Uterus (tissue), 4 donors: ENCODE results near the gene BOK. TPM values are rescaled to one million over a fixed set of nuclear protein-coding genes. Genes with fewer than 3 reads are reported as not detected.

ENCODE experiments used
- DNase-seq, 2 donors: peaks; one replicate each; pipeline ENCODE4 v3.0.0-alpha.2; 2019 to 2020
- H3K27ac ChIP-seq, 2 donors: fragments of 200-600 bp; sonication (generic); 1 replicate in 1 of 2; 2 replicates in 1 of 2; pipeline ENCODE4 v1.5.1; 2016 to 2018
- H3K27me3 ChIP-seq, 2 donors: fragments of 200-600 bp; sonication (generic); one replicate each; pipeline ENCODE4 v1.5.1; 2018 to 2019; ENCODE audit warnings: control low read depth in 1 of 2
- H3K36me3 ChIP-seq, 2 donors: fragments of 200-600 bp; sonication (generic); one replicate each; pipeline ENCODE4 v1.5.1; 2019; ENCODE audit warnings: control low read depth in 1 of 2
- H3K4me1 ChIP-seq, 2 donors: fragments of 200-600 bp; sonication (generic); one replicate each; pipeline ENCODE4 v1.5.1; 2018 to 2019; ENCODE audit warnings: control low read depth in 1 of 2
- H3K4me3 ChIP-seq, 2 donors: fragments of 200-600 bp; sonication (generic); 1 replicate in 1 of 2; 2 replicates in 1 of 2; pipeline ENCODE4 v1.5.1; 2018 to 2019; ENCODE audit warnings: mild to moderate bottlenecking in 1 of 2
- H3K9me3 ChIP-seq, 2 donors: fragments of 200-600 bp; sonication (generic); one replicate each; pipeline ENCODE4 v1.5.1; 2019; ENCODE audit warnings: control low read depth in 1 of 2
- CTCF ChIP-seq, 4 experiments: fragments of 200-600 bp in 2 of 4; fragments of 450-650 bp in 2 of 4; sonication (generic) in 2 of 4; IDR thresholded peaks; one replicate each; pipeline ENCODE4 v1.5.1; 2016 to 2019; ENCODE audit warnings: antibody characterized with exemption in 4 of 4, mild to moderate bottlenecking in 2 of 4, moderate library complexity in 1 of 4
- POLR2A ChIP-seq, 2 donors: fragments of 450-650 bp; IDR thresholded peaks; one replicate each; pipeline ENCODE4 v1.6.1; 2016; ENCODE audit warnings: antibody characterized with exemption in 2 of 2, mild to moderate bottlenecking in 1 of 2, moderate library complexity in 1 of 2
- intact Hi-C: fragments of 100-400 bp; cut with DNase I; formaldehyde crosslinking; loops from one replicate; pipeline ENCODE4 v1.15.1; 2023; ENCODE audit warnings: low total_unique reads
- total RNA-seq, 4 donors: library from RNA; depleted of rRNA in 3 of 4; stranded (reverse); fragments of >200 nt in 3 of 4; gene quantifications; one replicate each; pipeline versions ENCODE4 v1.1.0 to v1.2.4, GENCODE V29; 2014 to 2023
- donor health status: DM: yes; HTN: yes; CAD: no.

BOK gene
- total RNA-seq, 4 donors from 2014 or later, result 22.9 to 31.2 (median 26.4) TPM

- no peaks in the 10 kb centered on the region for H3K36me3 ChIP-seq
- no peak for DNase-seq
- no peaks in the 10 kb centered on the region for H3K4me1 ChIP-seq
- intact Hi-C loops, result no loop called here
- no peaks in the 10 kb centered on the region for H3K27me3 ChIP-seq
- H3K9me3 ChIP-seq, result no peaks in the 10 kb centered on the region
- TF ChIP-seq POLR2A (IDR thresholded peaks at IDR 0.05) (no peak), CTCF (IDR thresholded peaks at IDR 0.05) (no peak)
- H3K4me3 ChIP-seq, result no peak overlapping the region
- H3K27ac ChIP-seq, result no peak overlapping the region
These were observed 28.0 kb upstream of the BOK start for GRCh38 chr2:241530571-241530970.

GRCh38 chr2:241531161-241531722, 27.3 kb upstream of the BOK start:
- TF ChIP-seq CTCF (IDR thresholded peaks at IDR 0.05), result no peak
- no peak for TF ChIP-seq POLR2A (IDR thresholded peaks at IDR 0.05)
- no peak overlapping the region for H3K4me3 ChIP-seq
- H3K36me3 ChIP-seq, result no peaks in the 10 kb centered on the region
- H3K27me3 ChIP-seq, result no peaks in the 10 kb centered on the region
- intact Hi-C loops, result no loop called here
- no peaks in the 10 kb centered on the region for H3K4me1 ChIP-seq
- H3K27ac ChIP-seq, result no peak overlapping the region
- no peaks in the 10 kb centered on the region for H3K9me3 ChIP-seq
- DNase-seq, result no peak

- Histone ChIP-seq H3K27me3 (no peaks in the 10 kb centered on the region), H3K4me1 (no peaks in the 10 kb centered on the region), H3K36me3 (no peaks in the 10 kb centered on the region), H3K27ac (no peak overlapping the region), H3K4me3 (no peak overlapping the region), H3K9me3 (no peaks in the 10 kb centered on the region)
- intact Hi-C loops, result no loop called here
- TF ChIP-seq POLR2A (IDR thresholded peaks at IDR 0.05) (no peak), CTCF (IDR thresholded peaks at IDR 0.05) (no peak)
- DNase-seq, result no peak
These were observed 26.4 kb upstream of the BOK start for GRCh38 chr2:241532168-241532567.

- H3K9me3 ChIP-seq, result no peaks in the 10 kb centered on the region
- TF ChIP-seq CTCF (IDR thresholded peaks at IDR 0.05) (no peak), POLR2A (IDR thresholded peaks at IDR 0.05) (no peak)
- intact Hi-C loops, result no loop called here
- no peak overlapping the region for H3K4me3 ChIP-seq
- H3K36me3 ChIP-seq, result no peaks in the 10 kb centered on the region
- no peaks in the 10 kb centered on the region for H3K4me1 ChIP-seq
- no peaks in the 10 kb centered on the region for H3K27me3 ChIP-seq
- H3K27ac ChIP-seq, result no peak overlapping the region
- no peak for DNase-seq
These were observed 25.6 kb upstream of the BOK start for GRCh38 chr2:241532733-241533601.

- Histone ChIP-seq H3K4me1 (no peaks in the 10 kb centered on the region), H3K4me3 (no peak overlapping the region), H3K27me3 (no peaks in the 10 kb centered on the region), H3K9me3 (no peaks in the 10 kb centered on the region), H3K27ac (no peak overlapping the region), H3K36me3 (no peaks in the 10 kb centered on the region)
- TF ChIP-seq POLR2A (IDR thresholded peaks at IDR 0.05) (no peak), CTCF (IDR thresholded peaks at IDR 0.05) (no peak)
- intact Hi-C loops, result no loop called here
- no peak for DNase-seq
These were observed 24.3 kb upstream of the BOK start for GRCh38 chr2:241534293-241534692.
